Hindlimb muscle (tissue), 1 donor: ENCODE data around the gene FOXP1. TPM values are rescaled to one million over a fixed set of nuclear protein-coding genes. Genes with fewer than 3 reads are reported as not detected.

Source experiments
- DNase-seq: peaks from one replicate; pipeline ENCODE4 v3.0.0-alpha.2; 2013
- polyA plus RNA-seq: library from polyadenylated mRNA; unstranded; fragments of 120-200 nt; gene quantifications from one replicate; pipeline ENCODE4 v1.2.1, GENCODE V29; 2013; ENCODE audit not compliant: insufficient read length

Gene FOXP1
- polyA plus RNA-seq, 1 donor: 18.2 TPM

DNA sequence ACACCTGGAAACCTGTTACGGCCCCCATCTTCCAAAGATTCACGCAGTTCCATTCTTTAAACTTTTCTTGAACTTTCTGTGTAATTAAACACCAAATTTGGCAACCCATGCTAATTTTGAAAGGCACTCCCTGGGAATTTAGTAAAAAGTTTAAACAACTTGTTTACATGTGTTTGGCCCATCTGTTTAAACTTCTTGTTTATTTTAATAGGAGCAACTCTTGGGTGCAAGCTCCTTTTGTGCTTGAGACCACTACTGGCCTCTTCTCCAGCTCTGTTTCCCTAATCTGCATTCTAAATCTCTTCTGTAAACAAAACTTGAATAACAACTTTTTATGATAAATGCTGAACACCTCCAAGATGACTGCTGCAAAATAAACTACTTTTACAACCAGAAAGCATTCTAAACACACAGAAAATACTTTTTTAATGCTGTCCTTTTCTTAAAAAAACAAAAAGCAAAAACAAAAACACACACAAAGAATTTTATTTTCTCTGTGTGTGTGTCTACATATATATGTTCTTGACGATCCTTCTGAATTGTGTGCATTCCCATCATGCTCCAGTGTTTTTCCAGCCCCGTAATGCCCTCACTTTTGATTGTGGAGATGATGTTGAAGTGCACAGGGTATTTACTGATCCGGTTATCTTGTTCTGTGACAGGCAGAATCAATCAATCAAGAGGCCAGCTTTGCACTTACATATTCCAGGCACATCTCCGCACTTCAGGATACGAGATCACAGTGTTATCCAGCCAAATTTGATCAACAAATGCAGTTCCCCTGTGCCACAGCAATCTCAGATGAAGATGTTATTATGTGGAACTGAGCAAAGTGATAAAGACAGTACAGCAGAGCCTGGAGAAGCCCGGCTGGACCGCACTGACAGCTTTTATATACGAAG is 416.9 kb downstream of the FOXP1 start:
- no peak for DNase-seq

DNA sequence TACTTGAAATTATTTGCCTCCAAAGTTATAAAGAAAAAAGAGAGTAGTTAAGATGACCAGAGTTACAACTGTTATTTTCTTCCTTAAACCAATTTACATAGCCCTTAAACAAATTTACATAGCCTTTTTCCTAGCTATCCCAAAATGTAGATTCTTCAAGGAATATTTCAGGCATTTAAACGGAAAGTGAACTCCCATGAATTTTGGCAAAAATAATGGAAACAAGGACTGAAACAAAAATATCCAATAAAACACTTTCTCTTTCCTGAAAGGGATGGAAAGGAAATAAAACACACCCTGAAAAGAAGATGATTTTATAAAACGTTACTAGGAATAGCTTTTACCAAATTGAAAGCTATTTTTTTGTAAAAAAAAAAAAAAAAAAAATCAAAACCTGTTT is 418.6 kb downstream of the FOXP1 start:
- peak; percentile 57 for DNase-seq

DNA sequence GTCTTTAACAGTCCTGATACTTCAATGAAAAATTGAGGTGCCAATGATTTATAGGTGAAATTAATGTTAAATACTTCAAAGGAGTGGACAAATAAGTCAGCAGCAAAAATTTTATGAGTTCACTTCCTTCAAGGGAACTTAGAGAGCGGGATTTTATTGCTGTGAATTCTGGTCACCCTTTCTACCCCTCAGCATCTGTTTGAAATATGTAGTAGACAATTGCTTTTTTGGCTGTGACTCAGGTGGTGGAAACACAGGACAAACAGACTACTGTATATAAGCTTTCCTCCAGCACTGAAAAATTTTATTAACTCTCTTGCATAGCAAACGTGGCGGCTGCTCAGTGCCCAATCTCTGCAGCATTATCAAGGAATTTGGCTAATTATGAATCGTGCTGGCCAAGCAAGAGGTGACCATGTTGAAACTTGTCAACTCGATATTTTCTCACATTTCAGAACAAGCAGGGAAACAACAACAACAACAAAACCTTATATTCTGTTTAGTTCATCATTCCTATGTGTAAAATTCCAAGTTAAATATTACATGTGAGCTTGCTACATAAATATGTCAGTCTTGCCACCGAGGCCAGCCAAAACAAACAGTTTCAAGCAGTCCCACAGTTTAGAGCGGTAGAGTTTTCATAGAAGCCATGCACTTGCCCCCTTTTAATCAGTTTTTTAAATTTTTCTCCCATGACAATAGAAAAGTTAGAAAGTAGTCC is 420.2 kb downstream of the FOXP1 start:
- peak; percentile 19 for DNase-seq

DNA sequence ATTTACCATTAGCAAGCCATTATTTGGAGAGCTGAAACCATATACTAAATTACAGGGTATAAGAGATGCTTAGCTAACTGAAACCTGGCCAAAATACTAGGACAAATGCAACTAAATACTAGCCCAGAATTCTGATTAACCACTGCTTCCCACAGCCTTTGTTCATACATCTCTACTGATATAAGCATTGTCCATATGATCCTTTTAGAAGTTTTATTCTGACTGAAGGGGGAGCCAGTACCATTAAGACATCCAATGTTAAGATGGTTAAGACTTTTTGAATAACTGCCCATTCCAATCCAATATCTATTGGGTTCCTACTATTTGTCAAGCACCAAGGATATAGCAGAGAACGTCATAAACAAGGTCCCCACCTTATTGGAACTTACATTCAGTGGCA is 421.3 kb downstream of the FOXP1 start:
- DNase-seq: no peak

DNA sequence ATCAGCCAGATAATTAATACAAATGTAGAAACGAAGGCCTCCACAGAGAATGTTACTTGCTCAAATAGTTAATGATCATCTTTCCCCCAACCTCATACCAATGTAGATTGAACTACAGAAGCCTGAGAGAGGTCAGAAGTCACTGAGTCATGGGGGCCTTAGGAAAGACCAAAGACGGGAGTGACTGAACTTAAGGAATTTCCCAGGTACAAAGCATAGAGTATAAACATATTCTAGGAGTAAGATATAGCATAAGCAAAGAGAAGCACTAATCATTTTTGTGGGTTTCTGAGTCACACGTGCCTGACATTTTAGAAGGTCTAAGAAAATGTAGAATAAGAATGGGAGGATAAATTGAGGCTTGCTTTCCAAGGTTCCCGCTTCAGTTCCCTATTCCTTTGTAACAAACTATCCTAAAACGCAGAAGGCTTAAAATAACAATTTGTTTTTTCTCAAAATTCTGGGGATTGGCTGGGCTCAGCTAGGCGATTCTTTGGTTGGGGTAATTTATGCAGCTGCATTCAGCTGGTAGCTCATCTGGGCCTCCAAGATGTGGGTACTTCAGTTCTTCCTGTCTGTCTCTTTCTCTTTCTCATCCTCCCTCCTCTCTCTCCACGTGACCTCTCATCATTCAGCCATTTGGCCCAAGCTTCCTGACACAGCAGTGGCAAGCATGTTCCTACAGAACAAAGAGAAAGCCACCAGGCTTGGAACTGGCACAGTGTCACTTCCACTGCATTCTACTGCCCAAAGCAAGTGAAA is 422.6 kb downstream of the FOXP1 start:
- no peak for DNase-seq

DNA sequence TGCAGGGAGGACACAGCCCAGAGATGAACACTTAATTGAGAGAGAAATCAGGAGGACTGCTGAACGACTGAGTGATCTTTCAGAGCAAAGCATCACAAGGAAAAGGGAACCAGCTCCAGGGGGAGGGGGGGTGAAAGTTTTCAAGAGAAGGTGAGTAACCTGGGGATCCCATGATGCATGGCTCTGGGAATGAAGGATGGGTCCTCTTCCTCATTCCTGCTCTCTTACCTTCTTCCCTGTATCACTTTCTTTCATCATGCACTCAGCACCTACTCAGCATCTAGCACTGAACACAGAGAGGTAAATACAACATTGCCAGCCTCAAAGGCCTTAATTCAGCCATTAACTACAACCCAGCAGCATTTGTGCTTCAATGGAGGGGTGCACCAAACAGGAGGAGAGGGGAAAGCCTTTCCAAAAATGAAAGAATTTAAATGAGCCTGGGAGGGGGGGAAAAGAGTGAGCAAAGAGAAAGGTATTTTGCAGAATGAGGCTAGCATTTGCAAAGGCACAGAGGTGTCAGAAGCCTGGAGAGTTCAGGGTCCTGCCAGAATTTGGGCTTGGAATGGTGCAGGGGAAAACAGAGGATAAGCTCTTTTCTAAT is 427.4 kb downstream of the FOXP1 start:
- DNase-seq: no peak

DNA sequence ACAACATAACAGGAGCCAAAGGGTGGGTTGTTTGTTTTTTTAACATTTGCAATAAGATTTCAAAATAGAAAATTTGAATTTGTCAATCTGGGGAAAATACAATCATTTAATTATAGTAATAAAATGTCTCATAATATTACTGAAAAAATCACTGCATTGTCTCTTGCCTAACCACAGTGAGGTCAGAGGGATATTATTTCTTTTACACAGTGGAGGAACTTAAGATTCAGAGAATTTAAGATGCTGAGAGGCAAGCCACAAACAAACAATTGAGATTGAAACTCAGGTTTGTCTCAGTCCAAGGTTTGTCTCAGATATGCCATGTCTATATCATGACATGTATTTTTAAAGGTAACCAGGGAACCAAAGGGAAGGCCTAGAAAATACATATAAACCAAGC is 428.7 kb downstream of the FOXP1 start:
- no peak for DNase-seq

DNA sequence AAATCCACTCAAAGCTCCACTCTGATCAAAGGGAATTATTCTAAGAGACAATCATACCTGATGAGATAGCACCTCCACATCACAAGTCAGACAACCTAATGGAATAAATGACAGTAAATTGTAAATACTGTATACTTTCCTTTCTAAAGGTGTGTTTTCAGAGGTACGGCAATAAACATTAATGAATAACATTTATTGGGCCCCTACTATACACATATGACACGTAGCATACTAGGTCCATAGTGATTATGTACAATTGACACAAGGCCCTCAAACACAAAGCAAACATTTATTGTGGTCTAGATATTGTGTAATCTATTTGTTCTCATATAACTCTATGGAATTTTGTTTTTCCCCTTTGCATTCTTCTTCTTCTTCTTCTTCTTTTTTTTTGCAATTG is 429.8 kb downstream of the FOXP1 start:
- DNase-seq: no peak

DNA sequence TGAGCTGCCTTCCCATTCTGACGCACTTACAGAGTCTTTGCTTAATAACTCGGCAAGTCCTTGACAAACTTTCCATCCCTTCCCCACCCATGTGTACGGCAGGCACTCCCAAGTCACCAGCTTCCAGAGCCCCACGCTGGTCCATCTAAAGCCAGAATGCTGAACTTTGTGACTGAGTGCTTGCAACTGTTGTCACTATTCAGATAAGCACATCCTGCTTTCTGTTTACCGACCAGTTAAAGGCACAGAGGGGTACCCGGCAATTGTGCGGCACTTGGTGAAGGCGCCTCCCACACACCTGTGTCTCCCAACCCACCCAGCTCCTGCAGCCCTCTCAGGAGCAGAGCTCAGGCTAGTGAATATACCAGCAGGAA is 430.6 kb downstream of the FOXP1 start:
- no peak for DNase-seq

DNA sequence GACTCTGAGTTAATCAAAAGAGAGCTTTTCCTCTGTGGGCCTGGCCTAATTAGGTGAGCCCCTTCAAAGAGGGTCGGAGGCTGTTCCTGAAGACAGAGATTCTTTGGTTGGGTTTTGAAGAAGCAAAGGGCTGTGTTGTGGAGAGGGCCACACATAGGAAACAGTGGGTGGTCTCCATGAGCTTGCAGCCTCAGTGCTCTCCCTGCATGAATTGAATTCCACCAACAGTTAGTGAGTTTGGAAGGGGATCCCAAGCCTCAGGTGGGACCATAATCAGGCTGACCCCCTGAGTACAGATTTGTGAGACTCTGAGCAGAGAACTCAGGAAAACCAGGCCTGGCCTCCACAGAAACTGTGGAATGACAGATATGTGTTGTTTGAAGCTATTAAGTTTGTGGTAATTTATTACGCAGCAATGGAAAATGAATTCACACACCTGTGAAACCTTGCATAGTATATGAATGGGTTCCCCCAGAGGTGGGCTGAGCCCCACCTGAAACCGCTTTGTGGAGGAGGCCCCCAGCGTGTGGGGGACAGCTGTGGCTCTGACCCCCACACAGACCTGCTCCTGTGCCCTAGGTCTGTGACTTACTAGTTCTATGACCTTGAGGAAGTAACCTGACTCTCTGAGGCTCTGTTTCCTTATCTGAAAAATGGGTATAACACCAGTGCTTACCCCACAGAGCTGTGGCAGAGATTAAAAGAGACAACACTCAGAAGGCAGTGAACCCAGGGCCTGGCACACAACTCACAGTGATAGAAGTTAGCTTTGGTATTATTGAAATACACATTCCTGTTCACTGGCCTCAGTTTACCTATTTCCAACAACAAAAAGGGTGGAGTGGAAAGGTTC is 431.3 kb downstream of the FOXP1 start:
- DNase-seq: no peak

DNA sequence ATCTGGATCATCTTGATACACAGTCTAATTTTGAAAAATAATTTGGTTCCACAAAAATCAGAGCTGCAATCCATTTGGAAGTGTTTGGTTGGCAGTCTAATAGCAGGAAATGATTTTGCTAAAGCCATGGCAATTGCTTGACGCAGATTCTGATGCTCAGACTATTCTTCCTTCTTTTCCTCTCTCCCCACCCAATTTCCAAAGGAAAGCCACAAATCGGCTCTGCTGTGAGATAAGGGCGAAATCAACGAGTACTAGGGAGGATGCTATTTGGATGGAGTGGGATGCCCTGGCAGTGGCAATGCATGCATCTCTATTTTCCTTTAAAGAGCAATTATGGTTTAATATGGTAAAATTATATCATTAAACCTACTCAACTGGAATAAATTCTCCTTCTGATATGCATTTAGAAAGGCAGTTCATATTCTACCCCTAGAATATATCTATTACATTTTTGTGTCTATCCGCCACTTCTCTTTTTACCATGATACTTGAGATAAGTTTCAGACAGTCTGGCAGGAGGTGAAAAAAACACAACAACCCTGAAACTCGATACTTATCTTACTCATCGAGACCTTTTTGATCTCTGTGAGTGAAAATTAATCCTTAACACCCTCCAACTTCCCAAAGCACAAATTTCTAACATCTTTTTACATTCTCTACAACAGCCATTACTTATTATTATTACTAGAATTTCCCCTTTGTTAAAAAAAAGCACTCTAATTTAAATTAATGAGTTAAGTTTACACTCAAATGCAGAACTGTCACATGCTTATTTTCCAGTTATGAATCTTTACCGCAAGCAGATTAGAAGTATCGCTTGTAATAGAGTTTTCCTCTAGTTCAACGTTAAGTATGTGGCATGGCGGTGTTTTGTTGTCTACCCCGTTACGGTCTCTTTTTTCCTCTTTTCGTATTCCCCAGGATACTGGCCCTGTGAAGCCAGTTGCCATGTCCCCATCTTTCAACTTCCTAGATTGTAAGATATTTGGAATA is 433.3 kb downstream of the FOXP1 start:
- DNase-seq: no peak

DNA sequence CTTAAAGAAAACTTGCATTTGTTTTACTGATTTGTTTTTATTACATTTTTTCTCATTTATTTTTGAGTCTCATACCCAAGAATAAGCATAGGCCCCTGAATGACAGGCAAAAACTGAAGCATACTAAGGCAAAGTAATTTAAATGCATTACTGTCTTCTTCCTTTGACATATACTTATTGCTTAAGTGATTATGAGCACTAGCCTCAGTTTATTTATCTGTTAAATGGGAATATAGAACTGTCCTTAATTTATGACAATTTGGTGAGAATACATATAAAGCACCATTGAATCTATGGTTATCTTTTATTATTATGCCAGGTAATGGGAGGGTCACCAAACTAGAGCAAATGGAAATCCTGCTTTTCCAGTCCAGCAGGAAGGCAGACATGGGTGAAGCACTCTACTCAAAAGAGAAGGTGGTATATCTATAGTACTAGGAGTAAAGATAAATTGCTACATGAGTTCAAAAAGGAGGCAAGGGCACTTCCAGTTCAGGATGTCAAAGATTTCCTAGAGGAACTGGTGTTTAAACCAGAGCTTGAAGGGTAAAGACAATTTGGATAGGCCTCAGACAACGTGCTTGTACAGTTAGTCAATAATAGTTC is 435.0 kb downstream of the FOXP1 start:
- no peak for DNase-seq

DNA sequence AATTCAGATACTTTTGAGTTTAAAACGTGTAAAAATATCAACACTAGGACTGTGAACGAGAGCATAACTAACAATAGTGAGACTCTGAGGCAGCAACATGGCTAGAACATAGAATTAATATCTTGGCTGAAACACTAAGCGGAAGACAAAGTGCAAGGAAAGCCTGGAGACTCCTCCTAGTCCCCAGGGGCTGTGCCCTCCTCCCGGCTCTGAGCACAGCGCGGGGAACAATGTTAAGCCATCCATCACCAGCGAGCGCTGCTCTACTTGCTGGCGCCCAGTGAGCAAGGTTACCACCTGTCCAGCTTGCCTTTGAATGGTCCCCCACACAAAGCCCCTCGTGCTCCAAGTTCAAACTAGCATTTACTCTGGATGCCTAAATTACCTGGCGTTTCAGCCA is 436.9 kb downstream of the FOXP1 start:
- DNase-seq: no peak

DNA sequence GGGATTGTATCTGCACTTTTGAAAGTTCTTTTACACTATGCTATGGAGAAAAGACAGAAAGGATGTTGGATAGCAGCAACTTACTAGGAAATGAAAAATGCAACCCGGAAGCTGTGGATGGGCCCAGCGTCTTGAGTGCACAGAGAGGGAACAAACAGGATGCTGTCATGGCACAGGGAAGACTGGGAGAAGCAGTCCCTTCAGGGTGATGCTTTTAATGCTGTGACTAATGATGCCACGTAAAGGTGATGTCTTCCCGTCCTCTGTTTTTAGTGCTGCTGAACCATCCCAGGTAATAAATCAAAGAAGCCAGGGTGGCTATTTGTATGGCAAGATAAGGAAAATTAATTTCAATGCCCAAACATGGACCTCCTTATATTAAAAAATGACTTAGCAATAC is 437.6 kb downstream of the FOXP1 start:
- no peak for DNase-seq

DNA sequence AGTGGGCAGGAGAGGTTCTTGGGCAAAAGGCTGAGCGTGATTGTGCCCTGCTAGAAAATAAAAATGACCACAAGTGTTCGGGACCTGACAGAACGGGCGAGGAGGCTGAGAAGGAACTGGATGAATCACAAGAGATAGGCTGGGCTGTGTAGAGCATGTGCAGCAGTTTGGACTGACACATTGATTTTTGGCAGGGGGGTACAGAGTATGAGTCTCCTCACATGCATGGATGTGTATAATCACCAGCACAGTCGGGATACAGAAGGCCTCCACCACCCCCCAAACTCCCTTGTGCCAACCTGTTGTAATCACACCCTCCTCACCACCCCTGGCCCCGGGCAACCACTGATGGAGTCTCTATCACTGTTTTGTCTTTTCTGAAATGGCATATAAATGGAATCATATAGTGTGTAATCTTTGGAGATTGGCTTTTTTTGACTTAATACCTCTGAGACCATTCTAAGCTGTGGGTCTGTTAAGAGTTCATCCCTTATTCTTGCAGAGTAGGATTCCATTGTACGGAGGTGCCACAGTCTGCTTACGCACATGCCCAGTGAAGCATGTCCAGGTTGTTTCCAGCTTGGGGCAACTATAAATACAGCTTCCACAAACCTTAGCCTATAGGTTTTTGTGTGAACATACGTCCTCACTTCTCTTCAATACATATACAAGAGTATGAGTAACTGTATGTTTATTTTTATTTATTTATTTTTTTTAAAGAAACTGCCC is 438.8 kb downstream of the FOXP1 start:
- no peak for DNase-seq

DNA sequence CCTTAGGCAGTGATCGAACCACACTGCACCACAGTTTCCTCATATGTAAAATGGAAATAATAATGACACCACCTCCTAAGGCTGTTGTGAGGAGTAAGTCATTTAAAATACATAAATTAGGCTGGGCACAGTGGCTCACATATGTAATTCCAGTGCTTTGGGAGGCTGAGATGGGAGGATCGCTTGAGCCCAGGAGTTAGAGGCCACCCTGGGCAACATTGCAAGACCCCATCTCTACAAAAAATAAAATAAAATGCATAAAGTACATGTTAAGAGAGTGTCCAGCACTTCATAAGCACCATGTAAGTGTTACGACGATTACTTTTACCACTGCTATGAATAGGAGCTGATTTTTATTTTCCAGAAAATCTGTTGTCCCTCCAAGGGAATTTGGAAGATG is 440.0 kb downstream of the FOXP1 start:
- no peak for DNase-seq

DNA sequence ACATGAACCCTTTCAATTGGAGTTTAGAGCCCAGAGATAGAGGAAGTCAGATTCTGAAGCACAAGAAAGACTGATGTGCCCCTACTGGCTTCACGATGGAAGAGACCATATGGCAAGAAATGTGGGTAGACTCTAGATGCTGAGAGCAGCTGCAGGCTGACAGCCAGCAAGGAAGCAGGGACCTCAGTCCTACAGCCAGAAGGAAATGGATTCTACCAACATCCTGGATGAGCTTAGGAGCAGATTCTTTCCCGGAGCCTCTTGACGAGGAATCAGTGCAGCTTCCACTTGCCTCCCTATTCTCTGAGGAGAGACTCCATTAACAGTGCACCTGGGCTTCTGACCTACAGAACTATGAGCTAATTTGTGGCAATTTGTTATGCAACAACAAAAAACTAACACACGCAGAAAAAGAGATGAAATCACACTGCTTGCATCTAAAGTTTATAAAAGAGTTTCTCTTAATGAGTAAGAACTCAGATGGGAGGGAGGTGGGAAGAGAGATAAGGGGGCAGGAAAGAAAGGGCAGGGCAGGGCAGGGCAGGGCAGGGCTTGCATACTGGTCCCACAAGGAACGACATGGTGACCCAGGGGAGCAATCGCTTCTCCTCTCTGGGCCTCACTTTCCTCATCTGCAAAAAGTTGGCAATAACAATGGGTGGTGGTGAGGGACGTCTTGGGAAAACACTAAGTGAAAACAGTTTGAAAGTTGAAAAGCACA is 440.9 kb downstream of the FOXP1 start:
- DNase-seq: no peak

DNA sequence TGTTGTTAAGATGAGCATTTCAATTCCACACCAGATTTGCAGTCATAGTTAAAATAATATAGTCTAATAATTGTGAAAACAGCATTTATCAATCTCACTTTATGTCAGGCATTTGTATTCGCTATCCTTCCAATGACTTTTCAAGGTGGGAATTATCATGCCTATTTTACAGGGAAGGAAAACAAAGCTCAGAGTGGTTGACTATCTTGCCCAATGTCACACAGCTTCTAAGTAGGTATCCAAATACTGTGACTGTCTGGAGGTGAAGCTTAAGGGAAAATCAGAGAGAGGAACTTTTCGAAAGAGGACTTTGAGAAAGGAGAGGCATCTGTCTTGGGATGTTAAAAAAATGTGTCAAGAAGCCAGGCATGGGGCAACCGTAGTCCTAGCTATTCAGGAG is 443.1 kb downstream of the FOXP1 start:
- DNase-seq: no peak

DNA sequence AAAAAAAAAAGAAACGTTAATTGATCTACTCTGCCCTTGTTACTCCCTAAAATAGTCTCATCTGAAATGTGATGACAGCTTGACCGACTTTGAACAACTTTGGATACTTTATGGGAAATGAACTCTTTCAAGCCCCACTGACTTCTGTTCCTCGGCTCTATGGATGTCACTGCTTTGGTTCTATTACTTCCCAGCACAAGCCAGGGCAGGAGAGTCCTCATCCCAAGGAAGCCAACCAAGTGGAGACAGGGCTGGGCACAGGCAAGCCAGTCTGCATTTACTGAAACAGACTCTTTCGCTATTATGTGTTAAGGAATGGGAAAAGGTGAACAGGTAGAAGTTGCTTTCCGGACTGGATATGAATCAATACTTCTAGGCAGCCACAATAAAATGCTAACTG is 444.0 kb downstream of the FOXP1 start:
- DNase-seq: no peak
